ENCODE data around the gene RASEF. TPM values are rescaled to one million over a fixed set of nuclear protein-coding genes. Genes with fewer than 3 reads are reported as not detected.

RASEF gene
- total RNA-seq, 1 experiment from 2014 or later: 0.14 TPM

DNA sequence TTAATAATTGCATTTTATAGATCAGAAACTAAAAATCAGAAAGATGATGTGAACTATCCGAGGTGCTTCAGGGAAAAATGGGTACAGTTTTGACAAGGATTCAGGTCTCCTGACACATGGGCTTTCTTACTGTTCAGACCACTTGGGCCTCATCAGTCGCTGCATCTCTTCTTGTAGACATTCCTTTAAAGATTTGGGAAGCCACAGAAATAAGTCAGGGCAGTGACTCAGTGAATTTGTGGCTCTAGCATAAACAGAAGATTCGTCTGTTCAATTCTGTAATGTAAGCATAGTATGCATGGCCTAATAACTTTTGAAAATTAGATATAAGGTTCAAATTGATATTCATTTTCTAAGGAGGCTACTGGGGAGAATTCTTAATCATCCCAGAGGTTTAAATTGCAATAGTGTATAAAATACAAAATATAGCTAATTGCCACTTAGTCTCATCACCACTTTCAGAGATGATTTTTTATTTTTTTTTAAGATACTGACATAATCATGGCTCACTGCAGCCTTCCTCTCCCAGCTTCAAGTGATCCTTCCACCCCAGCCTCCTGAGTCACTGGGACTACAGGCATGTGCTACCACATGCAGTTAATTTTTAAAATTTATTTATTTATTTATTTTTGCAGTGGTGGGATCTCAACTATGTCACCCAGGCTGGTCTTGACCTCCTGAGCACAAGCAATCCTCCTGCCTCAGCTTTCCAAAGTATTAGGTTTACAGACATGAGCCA, 48.9 kb downstream of the RASEF start:
- peak; percentile 78 for DNase-seq (ENCODE audit: low read depth)

DNA sequence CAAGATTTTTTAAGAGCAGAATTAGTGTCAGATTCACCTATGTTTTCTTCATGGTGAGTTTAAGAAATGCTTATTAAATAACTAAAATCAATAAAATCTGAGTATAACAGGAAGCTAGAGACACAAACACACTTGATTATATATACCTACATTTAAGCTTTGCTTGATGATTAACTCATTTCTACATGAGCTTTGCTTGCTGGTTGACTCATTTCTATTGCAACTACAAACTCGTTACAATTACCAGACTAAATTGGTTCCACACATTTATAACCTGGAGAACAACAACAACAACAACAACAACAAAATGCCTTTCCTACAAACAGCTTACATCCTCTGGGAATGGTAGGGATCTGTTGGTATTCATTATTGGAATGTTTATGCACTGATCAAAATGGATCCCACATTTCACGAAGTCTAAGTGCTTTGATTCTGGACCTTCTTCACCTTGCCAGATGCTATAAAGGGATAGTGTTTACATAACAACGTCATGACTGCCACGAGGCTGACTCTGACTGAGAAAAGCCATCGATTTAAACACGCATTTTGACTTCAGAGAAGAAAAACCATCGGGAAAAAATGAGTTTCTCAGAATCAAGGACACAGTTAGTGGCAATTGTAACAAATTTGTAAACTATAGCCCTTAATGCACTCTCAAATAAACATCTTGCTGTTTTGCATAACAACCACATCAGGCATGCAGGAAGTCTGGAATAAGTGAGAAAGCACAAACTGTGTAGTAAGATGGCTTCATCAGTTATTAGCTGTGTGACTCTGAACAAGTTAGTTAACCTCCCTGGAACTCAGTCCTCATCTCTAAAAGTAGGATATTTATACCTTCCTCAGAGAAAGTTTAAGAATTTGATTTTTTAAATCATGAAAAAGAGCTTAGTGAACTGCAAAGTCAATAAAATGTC, 49.8 kb downstream of the RASEF start:
- no peak for DNase-seq (ENCODE audit: low read depth)

DNA sequence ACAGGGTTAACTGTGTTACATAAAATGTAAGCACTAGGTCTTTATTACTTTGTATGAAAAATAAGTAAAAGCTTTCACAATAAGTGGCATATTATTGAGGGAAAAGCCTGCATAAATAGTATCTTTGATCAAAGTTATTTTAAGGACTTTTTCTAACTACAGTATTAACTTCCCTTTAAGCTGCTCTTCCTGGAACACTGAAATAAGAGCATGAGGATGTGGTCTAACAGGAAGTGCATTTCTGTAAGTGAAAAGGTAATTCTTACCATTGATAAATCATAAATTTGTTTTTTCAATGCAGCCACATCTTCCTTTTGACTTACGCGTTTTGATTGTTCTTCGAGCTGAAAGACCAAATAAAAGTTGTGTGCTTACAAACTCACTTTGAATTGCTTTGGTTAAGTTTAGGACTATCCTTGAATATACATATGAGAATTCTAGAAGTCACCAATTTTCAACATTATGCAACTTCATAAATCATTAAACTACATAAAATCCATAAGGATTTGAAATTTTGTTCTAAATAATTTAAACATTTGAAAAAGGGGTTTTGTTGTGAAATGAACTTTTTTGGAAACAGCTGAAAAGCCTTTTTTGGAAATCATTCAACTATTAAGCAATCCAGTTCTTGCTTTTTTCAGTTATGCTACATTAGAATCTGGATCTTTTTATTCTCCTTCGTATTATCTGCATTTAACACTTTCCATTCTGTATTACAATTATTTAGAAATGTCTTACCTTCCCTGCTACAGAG, 50.6 kb downstream of the RASEF start:
- DNase-seq (ENCODE audit: low read depth): no peak

DNA sequence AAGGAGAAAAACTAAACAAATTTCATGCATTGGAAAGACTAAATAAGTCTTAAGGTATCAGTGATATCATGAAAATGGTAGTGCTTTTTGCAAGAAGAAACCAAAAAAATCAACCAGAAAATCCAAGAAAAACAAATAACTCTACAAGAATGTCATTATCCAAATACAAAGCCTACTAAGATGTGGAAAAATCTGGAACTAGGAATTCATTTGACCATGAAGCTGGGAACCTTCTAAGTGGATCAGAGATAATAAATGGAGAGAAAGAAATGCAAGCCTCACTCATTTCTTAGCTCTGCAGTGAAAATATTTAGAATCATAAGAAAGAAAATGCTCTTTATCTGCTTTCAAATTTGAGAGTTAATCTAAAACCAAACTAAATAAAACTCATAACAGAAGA, 51.3 kb downstream of the RASEF start:
- no peak for DNase-seq (ENCODE audit: low read depth)

DNA sequence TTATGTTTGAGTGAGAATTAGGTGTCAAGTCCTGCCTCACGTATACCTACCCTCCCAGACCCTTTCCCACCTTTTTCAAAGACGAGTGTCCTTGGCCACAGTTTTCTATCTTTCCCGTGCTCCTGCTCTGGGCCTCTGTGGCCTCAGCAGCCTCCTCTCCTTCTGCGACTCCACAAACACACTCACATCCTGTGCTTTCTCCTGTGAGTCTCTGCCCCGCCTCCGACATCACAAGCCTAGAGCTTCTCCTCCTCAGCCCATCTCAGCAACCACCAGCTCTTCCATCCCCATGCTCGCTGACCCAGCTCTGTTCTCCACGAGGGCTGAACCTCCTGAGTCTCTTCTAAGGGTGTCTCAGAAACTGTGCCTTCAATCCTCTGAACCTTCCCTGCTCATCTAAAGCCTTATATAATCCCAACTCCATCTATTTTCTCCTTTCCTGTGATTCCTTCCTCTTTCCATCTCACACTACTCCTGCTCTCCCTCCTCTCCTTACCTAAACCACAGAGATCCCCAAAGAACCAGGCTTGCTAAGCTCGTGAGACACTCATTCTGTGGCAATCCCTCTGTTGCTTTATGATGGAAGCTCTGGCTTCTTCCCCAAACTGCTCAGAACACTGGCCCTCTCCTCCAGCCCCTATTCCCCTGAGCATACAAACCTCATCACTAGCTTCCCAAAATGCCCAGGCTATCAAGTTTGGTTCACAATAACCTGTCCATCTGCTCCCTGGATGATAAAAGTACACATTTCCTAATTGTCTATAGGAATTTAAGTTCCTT, 55.2 kb downstream of the RASEF start:
- DNase-seq (ENCODE audit: low read depth): peak; percentile 20

DNA sequence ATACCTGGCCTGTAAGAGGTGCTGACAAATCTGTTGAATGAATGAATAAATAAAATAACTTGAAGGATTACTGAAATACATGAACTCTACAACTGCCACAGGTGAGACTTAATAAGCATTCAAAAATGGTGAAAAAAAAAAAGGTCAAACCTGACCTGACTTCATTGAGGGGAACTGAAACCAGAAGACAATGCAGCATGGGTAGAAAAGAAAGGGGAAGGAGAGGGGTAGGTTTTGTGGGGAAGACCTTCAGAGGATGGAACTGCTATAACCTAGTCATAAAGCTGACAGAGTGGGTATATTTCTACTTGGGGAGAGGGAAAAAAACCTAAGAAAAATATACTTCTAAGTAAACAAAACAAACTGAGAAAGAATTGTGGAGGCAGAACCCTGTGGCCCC, 56.6 kb downstream of the RASEF start:
- no peak for DNase-seq (ENCODE audit: low read depth)

DNA sequence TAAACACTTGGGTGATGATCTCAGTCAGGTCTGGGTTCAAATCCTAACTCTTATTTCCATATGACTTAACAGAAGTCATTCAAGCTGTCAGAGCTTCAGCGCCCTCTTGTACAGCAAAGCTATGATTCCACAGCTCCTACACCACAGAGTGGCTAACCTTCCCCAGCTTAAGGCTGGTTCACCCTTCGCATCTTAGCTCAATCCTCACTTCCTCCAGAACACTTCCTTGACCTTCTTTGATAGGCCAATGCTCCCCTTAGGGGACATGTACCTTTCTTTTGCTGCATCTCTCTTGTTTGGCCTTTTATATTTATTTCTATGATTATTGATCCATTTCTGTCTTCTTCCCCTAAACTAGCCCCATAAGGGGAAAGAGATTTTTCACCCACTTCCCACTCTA, 57.0 kb downstream of the RASEF start:
- no peak for DNase-seq (ENCODE audit: low read depth)

DNA sequence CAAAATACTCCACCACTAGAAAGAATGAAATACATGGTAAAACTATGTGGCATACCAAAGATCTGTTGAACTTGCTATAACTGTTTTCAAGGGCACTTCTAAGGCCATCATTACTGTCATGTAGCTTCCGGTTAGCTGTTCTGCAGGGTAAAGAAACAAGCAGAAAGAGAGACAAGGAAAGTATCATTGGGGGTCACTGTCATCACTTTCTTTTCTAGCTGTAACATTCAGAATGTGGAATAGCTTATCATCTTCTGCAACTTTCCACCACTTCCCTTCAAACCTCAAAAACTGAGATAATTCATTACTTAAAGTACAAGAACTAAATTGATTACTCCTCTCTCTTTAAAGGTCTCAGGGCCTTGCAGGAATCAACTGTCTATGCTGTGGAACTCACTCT, 57.6 kb downstream of the RASEF start:
- no peak for DNase-seq (ENCODE audit: low read depth)

DNA sequence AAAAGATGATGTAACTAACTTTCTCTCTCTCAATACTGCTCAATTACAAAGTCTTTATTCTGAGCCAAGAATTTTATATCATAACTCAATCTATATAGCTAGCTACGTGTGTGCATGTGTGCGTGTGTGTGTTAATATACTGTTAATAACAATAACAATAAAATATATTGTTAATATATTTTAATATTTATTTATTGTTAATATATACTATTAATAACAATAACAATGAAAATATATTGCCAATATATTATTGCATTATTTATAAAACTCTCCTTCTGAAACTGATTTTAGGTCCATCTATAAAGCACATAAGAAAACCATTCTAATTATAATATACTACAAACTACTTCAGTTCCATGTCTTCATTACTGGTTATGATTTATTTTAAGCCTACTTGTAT, 60.6 kb downstream of the RASEF start:
- DNase-seq (ENCODE audit: low read depth): no peak

DNA sequence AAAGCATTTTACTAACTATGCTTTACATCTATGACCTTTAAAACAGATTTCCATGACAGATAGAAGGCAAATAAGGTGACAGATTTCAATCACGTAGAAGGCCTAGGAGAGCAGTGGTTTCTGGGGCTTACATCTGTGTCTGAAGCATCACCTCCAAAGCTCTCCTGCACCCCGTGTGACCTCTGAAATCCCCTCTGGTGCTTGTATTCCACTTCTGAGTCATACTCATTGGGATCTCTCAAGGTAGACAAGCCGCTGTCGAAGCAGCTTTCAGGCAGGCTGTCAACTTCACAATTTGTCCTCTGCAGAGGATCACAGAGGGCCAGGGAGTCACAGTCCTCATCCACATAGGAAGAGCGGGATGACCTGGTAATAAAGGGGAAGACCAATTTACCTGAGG, 62.2 kb downstream of the RASEF start:
- no peak for DNase-seq (ENCODE audit: low read depth)

DNA sequence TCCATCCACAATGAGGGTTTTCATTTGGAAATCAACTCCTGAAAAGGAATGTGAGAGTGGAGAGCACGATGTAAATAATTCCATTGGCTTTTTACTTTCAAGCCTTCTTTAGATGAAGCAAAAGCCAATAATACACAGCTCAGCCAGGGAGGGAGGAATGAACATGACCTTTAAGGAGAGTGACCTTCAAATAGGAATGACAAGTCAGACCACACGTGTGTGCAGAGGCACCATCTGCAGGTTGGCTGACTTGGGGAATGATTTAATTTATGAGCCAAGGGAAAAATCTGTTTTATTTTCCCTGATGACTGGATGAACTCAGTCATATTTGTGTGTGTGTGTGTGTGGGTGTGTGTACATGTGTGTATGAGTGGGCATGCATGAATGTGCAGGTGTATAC, 64.5 kb downstream of the RASEF start:
- DNase-seq (ENCODE audit: low read depth): no peak

DNA sequence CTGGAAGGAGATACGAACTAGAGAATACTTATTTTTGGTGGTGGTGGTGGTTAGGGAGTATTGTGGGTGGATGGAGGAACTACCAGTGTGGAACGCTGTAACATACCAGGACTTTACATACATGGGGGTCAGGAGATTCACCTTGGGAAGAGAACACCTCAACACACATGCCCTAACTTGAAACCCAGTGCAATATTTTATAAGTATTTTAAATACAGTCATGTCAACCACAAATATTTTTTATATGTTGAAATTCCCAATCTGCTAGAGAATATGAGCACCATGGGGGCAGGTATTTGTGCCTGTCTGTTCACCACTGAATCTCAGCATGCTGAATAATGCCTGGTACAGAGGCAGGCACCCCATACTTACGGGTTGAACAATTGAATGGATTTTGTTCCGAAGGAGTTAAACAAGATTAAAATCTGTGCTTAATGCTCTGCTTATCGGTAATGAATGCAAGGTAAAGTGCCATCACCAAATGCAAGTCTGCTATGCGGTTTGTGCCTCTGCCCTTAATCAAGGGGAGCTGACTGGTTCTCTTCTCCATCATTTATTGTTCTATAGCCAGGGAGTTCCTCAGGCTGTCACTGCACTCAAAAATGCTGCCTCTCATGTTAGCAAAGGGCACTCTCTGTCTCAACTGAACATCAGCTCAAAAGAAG, 65.3 kb downstream of the RASEF start:
- no peak for DNase-seq (ENCODE audit: low read depth)

DNA sequence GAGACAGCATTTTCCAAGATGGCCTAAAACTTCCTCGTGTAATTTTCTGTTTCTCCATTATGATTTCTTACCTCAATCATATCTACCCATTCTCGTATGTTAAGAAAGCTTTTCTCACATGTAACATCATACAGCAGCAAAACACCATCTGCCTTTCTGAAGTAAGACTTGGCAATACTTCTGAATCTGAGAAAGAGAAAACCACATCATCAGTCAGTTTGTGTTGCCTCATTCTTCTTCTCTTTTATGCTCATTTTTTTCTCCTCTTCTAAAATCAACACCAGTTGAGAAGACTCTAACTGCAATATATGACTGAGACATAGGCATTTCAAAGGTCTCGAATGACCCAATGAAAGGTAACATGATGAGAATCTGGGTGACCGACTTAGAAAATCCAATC, 66.0 kb downstream of the RASEF start:
- DNase-seq (ENCODE audit: low read depth): no peak

DNA sequence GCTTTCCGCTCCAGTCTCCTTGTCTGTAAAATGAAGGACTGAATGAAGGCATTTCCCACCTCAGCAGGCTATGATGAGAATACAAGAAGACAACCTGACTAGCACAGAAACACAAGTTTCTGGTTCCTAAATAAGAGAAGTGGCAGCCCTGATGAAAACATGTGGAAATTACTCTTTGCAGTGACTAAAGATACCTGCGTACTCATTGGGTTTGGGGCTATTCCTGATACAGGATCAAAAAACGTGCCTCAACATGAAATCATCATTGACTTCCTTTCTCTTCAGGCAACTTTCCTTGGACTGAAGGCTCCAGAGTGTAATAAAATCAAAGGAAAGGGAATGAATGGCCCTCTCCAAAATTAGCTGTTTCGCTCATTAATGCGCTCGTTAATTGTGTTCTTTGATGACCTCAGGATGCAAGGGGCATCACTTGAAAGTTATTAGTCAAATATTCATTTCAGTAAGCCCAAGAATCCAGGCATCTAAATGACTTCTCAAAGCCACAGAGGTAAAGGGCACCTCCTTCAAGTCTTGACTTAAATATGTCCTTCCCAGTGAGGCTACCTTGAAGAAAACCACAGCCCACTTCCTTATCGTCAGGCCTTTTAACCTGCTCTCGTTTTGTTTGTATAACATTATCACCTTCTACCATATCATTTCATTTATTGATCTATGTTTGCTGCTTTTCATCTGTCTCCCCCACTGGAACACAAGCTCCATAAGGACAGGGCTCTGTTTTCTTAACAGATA, 68.9 kb downstream of the RASEF start:
- no peak for DNase-seq (ENCODE audit: low read depth)

DNA sequence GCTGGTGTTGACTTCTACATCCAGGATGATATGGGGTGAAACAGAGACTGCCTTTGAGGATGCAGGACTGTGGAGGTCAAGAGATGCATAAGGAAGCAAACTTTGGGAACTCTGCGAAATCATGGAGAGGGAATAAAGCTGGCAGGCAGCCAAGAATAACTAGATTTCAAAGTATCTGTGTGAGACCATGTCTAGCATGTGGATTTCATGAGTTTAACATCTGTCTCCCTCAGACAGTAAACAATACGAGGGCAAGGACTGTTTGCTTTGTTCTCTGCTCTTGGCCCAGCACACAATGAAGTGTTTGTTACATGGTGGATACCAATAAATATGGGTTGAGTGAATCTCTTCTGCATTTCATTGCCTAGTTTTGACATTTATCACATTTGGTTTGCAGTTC, 71.3 kb downstream of the RASEF start:
- no peak for DNase-seq (ENCODE audit: low read depth)

DNA sequence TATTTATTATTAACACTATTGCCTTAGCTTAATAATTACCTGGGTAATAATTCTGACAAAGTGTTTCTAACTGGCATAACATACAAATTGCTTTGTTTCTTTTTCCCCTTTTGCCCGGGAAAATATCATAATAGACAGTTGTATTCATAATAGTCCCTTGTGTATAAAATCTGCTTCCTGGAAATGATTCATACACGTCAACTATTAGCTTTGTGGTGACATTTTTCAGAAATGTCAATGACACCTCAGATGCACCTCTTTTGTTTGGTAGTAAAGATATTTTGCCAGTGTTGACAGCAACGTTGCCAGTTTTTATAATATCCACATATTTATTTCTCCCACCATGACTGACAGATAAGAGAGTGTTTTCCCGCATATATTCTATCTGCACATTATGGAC, 73.0 kb downstream of the RASEF start:
- DNase-seq (ENCODE audit: low read depth): peak; percentile 43

DNA sequence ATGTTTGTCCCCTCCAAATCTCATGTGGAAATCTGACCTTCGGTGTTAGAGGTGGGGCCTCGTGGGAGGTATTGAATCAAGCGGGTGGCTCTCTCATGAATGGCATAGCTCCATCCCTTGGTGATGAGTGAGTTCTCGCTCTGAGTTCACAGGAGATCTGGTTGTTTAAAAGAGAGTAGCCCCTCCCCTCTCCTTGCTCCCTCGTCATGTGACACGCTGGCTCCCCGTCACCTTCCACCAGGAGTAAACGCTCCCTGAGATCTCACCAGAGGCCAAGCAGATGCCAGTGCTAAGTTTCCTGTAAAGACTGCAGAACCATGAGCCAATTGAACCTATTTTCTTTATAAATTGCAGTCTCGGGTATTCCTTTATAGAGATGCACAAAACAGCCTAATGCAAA, 74.5 kb downstream of the RASEF start:
- no peak for DNase-seq (ENCODE audit: low read depth)

DNA sequence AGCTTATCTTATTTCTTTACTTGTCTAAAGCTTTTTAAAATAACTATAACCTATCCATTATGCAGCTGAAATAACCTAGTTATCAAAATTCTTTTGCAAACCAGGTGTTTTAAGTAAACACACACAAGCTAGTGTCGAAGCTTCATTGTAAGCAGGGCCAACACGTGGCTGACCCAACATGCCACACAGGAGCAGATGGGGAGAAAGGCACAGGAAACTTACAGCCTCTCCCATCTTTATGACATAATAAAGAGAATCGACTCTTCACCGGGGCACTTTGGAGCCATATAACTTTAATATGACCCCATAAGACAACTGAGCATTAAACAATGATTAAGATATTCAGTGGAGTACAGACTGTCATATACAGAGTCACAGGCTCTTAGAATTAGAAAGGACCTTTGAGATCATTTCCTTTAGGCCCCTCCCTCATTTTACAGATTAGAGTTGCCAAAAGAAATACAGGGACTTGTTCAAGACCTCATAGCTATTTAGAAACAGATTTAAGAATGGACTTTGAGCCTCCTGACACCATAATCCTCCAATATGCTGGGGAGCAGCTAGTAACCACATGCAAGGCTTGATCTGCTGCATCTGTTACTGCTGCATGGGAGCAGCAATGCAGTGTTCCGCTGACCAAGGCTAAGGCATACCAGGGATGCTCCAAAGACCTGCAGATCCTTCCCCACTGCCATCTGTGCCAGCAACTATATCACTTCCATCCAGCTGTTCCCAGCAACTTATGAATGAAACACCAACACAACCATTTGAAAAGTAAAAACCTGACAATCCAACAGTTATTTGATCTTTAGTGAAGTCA, 75.4 kb downstream of the RASEF start:
- no peak for DNase-seq (ENCODE audit: low read depth)

DNA sequence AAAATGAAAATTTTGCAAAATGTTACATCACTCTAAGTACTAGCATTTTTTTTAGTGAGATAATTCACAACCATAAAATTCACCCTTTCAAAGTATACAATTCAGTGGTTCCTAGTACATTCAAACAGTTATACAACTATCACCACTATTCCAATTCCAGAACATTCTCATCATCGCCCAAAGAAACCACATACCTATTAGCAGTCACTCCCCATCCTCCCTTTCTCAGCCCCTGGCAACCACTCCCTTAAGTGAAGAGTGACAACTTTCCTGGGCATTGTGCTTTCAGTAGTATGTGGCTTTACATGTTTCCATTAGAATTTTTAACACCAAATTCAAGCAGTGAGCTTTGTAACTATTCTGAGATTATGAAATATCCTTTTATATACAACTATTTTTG, 81.4 kb downstream of the RASEF start:
- DNase-seq (ENCODE audit: low read depth): no peak
